Lung microvascular endothelial cell (primary cell): ENCODE data around the gene CFAP126. TPM values are rescaled to one million over a fixed set of nuclear protein-coding genes. Genes with fewer than 3 reads are reported as not detected.
"Not testable (repeated sequence)": the region's sequence is repeated elsewhere in the genome, so short reads cannot be mapped to it uniquely, and the experiment has no call there.

Experiments used
- DNase-seq, 2 donors: peaks; one replicate each; pipeline versions ENCODE4 v3.0.0 to v3.0.0-alpha.2; 2010; ENCODE audit warnings: low read depth in 2 of 2
- total RNA-seq: library from RNA; depleted of rRNA; stranded (reverse); fragments of >200 nt; gene quantifications from 2 replicates; pipeline ENCODE4 v1.2.1, GENCODE V29; 2014

Gene CFAP126
- total RNA-seq, 1 donor from 2014 or later = not detected

DNA sequence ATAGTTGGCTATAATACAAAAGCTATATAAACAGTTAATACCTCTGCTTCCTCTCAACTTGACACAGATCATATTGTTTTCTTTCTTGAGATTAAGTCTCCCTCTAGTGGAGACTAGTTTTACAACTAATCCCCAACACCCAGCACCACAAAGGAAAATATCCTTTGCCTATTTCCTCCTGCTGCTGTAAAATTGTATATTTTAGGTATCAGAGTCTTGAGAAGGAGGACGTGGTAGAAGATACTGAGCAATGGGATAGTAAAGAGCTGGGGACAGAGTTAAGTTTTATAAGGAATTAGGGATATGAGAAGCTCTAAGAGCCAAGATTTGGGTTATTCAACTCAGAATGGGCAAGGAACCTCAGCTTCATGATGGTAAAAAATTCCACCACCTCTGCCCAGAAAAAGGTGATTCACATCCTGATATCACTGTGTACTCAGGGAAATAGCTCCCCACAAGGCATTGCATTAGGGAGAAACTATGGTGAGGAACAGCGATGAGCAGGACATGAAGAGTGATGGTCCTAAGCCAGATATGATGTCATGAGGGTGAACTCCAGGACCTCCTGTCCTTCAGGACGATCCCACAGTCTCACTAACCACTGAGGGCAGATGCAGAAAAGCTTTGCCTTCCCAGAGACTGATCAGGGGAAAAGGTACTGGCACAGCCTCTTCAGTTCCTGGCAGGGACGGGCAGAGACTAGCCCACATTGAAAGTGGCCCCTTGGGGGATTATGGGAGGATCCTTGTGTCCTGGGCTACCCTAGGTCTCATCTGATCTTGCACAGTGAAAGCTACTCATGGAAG, 14.7 kb upstream of the CFAP126 start:
- peak; percentile 82 to 83 for DNase-seq

DNA sequence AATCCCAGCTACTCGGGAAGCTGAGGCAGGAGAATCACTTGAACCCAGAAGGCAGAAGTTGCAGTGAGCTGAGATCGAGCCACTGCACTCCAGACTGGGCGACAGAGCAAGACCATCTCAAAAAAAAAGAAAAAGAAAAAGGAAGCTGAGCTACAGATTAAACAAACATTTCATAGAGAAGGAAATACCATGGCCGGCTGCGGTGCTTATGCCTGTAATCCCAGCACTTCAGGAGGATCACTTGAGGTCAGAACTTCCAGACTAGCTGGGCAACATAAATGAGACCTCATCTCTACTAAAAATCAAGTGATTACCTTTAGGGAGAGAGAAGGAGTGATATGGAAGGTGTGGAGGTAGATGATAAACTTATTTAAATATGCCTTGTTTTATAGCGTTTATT, 14.0 kb upstream of the CFAP126 start:
- DNase-seq = peak in 1 of 2 donors; percentile 54

DNA sequence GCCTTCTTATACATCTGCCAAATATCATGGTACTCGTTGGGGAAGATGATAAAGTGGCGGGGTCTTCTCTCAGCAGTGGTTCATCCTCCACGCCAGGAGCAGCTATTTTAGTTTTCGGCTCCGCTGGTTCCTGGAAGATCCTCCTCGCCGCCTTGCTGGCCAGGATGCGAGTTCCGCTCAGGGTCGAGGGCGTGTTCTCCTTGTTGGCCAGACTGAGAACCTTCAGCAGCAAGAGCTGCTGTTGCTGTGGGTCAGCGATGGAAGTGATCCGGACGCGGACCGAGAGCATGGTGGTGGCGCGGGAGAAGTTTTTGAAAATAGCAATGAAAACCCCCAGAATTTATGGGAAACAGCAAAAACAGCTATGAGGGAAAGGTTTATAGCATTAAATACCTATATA, 11.4 kb upstream of the CFAP126 start:
- DNase-seq = no peak

DNA sequence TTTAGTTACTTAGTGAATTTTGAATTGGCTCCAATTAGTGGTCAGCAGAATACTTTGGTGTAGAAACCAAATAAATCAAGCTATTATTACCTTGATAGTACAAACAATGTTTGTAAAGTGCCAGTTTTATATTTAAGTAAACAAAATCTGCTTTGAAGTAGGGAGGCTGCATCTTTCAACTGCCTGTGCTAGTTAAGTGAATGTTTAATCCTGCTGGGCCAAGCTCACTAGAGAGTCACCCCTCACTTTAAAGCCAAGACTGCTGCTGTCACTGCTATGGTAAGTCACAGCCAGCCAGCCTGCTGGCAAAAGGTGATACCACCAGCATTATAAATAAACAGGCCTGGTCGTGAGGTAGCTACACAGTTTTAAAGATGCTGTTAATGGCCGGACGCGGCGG, 10.3 kb upstream of the CFAP126 start:
- no peak for DNase-seq

DNA sequence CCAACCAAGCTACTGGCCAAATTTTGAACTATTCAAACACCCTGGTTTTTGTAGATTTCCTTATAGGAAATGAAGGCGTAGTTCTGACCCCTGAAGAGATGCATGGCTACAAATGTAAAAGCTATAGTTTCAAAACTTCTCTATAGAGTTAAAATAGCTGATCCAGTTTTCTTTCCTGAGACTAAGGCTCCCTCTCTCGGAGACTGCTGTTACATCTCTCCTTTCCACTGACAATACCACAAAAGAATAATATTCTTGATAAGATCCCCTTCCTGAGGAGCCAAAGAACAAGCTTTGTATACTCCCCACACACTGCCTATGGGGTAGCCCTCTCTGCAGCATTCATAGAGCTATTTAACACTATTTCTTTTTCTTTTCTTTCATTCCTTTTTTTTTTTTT, 6.7 kb upstream of the CFAP126 start:
- peak; percentile 40 to 46 for DNase-seq

DNA sequence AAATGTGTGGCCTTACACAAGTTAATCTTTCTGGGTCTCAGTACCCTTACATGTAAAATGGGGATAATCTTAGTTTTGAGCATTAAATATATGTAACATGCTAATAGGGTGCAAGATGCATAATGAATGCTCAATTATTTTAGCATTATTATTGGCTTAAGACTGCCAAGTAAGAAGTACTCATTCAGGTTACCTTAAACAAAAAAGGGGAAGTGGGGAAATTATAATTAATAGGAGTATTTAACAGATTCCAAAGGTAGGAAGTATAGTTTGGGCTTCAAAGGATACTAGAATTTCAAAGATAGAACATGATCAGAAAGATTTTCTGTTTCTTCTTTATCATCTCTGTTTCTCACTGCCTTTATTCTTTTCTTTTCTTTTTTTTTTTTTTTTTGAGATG, 5.8 kb upstream of the CFAP126 start:
- DNase-seq = no peak

DNA sequence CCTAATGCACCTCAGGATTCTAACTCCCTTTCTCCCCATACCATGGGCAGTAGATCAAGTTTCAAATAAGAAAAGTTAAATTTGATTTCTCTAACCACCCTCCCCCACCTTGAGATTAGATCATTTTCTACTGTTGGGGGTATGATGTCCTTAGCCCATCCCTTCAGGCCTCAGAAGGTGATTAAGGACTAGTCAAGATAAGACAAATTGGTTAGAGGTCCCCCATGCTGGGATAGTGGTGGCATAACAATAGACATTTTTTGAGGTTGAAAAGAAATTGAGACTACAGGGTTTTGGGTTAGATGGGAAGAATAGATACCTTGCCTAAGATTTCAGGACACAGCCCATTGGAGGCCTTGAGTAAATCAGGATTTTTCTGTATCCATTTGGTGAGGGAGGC, 2.5 kb downstream of the CFAP126 start:
- DNase-seq = no peak

DNA sequence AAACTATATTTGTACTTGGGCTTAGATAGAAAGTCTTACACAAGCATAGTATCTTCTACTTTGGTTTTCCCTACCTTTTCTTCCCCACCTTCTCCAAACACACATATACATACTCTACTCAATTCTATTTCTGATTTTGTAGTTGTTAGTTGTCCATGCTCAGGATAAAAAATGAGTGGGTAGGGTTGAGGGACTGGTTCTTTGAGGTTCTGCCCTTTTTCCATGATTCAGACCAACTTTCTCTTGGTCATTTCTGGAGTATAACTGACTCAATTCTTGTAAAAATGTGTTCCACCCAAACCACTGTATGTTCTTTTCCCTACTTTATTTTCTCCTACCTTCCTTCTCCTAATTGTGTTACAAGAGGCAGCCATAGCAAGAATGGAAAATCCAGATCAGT, 3.3 kb downstream of the CFAP126 start:
- no peak for DNase-seq

DNA sequence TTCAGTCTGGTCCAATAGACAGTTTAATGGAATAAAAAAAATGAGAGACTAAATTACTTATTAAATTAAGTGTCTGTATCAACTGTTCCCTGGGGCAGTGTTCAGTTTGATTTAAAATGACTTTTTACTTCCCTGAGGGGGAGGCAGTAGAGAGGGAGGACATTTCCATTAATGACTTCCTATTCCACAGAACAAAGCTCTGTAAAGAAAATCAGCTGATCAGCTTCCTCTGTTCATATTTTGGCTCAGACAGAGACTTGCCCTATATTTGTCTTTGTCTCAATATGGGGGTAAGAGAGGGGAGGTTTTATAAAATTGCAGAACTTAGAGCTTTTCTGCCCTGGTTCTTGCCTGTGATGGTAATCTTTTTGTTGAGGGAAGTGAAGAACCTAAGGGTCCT, 8.4 kb downstream of the CFAP126 start:
- DNase-seq = peak; percentile 16 to 75

DNA sequence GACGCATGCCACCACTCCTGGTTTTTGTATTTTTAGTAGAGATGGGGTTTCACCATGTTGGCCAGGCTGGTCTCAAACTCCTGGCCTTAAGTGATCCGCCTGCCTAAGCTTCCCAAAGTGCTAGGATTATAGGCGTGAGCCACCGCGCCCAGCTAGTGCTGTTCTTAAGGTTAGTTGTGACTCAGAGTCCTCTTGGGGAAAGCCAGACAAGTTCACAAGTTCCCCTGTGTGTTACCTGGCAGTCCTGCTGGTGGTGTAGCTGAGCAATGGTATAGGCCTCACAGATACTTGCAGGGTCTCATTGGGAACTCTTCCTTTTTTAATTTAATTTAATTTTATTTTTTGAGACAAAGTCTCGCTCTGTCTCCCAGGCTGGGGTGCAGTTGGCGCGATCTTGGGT, 10.6 kb downstream of the CFAP126 start:
- DNase-seq = no peak

DNA sequence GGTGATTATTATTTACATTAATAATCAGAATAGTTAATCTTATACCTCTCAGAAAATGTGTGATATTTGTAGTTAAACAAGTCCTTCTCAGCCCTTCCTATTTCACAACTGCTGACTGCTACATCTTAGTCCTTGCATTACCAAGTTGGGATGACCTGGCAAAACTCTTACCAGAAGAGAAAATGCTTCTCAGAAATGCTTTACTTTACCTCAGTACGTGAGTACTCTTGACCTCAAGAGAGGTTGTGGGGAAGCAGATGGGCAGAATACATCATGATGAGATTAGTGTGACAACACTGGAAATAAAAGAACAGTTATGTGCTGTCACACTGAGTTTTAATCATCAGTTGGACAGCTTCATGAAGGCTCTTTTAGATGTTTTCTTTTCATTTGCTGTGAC, 16.2 kb downstream of the CFAP126 start:
- no peak for DNase-seq

DNA sequence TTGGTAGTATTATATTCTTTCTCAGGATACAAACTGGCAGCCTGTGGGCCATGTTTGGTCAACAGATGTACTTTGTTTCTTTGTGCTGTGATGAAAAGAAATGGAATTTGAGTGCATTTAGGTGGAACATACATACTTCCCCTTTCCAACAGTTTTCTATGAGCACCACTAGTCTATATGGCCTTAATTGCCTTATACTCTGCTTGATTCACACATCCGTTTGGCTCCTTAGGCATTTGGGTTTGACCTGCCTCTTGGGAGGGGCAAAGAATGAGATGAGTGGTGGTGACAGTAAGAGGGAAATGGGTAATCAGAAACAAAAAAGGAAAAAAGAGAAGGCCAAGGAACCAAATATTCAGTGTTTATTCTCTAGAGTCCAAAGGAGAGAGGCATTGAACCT, 17.0 kb downstream of the CFAP126 start:
- no peak for DNase-seq

DNA sequence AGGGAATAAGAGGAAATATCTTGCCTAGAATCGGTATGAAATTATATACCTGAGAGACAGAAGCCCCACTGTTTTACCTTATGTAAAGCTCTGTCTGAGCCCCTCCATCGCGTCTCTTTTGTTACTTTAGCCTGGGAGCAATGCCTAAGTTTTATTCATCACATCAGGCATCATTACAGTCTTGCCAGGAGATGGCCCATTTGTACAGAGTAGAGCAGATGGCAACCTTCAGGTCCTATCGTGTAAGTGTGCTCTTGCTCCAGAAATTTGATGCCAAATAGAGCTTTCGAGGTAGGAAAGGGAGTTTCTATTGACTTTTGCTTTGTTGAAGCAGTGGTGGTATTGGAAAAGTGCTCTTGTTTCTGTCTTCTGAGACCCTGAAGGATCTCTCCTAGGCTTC, 24.9 kb downstream of the CFAP126 start:
- no peak for DNase-seq

DNA sequence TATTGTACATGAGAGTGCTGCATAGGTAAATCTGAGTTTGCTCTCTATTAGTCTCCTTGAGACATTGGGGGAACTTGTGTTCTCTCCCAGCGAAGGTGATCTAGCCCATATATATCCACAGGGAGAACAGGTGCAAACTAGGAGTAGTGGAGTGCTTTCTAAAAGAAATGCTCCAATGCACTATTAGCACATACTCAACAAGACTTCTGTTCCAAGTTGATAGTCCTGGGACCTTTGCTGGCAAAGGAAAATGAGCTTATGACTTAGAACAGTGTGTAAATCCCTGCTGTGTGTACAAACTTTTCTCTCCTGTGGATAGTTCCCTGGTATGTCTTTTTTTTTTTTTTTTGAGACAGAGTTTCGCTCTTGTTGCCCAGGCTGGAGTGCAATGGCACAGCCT, 25.5 kb downstream of the CFAP126 start:
- DNase-seq = no peak

DNA sequence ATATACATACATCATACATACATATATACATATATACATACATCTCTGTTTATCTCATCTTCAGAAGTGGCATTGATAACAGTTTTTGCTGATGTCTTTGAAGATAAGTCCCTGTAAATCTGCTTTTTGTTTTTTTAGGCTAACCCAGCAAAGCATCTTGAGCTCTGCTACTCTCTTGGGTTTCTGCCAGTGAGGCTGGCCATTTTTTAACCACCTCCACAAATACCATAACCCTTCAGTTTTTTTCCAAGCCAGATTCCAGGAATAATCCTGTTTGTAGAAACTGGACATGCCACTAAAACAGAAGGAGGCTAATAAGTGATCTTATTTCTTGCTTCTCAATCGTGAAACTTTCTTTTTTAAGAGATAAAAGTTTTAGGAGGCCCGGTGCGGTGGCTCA, 31.9 kb downstream of the CFAP126 start:
- no peak for DNase-seq

DNA sequence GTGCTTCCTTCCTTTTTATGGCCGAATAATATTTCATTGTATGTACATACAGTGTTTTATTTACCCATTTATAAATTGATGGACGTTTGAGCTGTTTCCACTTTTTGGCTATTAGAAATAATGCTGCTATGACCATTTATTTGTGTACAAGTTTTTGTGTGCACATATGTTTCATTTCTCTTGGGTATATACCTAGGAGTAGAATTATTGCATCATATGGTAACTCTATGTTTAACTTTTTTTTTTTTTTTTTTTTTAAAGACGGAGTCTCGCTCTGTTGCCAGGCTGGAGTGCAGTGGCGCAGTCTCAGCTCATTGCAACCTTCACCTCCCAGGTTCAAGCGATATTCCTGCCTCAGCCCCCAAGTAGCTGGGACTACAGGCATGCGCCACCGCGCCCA, 34.5 kb downstream of the CFAP126 start:
- DNase-seq = no peak

DNA sequence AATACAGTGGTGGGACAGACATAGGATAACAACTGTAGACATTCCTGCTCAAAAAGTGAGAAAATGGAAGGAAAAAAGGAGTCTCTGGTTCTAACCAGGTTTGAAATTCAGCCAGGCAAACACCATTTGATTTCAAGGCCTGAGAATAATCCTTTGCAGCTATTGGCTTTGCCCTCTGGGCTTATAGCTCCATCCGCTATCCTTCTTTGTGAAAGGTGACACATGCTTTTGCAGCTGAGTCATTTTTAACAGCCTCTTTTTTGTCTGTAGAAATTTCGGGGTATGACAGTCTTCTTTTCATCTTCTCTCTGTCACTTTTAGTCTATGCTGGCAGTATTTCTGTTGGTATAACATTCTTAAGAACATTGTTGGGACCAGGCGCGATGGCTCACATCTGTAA, 37.3 kb downstream of the CFAP126 start:
- DNase-seq = no peak

DNA sequence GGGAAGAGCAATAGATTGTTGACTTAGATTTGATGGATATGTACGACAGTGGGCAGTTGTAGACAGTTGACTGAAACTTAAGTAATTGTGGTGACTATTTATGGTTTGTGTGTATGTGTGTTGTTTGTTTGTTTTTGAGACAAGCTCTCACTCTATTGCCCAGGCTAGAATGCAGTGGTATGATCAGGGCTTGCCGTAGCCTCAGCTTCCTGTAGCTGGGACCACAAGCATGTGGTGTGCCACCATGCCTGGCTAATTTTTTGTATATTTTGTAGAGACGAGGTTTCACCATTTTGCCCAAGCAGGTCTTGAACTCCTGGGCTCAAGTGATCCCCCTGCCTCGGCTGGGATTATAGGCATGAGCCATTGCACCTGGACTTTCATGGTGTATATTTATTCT, 43.7 kb downstream of the CFAP126 start:
- no peak for DNase-seq

DNA sequence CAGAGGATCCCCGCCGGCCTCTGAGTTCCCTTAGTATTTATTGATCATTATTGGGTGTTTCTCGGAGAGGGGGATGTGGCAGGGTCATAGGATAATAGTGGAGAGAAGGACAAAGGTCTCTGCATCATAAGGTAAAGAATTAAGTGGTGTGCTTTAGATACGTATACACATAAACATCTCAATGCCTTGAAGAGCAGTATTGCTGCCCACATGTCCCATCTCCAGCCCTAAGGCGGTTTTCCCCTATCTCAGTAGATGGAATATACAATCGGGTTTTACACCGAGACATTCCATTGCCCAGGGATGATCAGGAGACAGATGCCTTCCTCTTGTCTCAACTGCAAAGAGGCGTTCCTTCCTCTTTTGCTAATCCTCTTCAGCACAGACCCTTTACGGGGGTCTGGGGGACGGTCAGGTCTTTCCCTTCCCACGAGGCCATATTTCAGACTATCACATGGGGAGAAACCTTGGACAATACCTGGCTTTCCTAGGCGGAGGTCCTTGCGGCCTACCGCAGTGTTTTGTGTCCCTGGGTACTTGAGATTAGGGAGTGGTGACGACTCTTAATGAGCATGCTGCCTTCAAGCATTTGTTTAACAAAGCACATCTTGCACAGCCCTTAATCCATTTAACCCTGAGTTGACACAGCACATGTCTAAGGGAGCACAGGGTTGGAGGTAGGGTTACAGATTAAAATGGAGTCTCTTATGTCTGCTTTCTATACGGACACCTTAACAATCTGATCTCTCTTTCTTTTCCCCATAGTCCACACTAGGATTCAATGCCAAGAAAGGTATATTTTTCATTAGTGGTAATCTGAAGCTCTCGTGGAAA, 51.6 kb downstream of the CFAP126 start:
- DNase-seq = not testable (repeated sequence)
